ENCODE results near the gene RNF168. TPM values are rescaled to one million over a fixed set of nuclear protein-coding genes. Genes with fewer than 3 reads are reported as not detected.

RNF168 gene
- total and polyA plus RNA-seq, 2 experiments from 2014 or later = 12.3 to 14.2 TPM

GRCh38 chr3:196496183-196496582 lies 7.4 kb downstream of the RNF168 start:
- no peak for DNase-seq
- peaks cover 33% of the 10 kb centered on the region for H3F3A ChIP-seq (ENCODE audit: insufficient read depth)
- H4K20me1 ChIP-seq (ENCODE audit: insufficient read depth) = no peaks in the 10 kb centered on the region
- TF ChIP-seq EZH2 (IDR thresholded peaks at IDR 0.05; ENCODE audit: insufficient read depth, poor library complexity, severe bottlenecking) (no peak), EZH2phosphoT487 (IDR thresholded peaks at IDR 0.05; ENCODE audit: insufficient read depth, low read depth) (no peak)
- no peak overlapping the region for H3K27ac ChIP-seq
- H3K4me3 ChIP-seq = no peak overlapping the region
- H3K9me2 ChIP-seq (ENCODE audit: insufficient read depth) = no peaks in the 10 kb centered on the region
- H3K9ac ChIP-seq = no peak overlapping the region
- no peak overlapping the region for H2AFZ ChIP-seq
- no peaks in the 10 kb centered on the region for H3K36me3 ChIP-seq (ENCODE audit: low read depth)
- peaks cover 100% of the 10 kb centered on the region for H3K79me2 ChIP-seq (ENCODE audit: insufficient read depth)
- H3K9me3 ChIP-seq (ENCODE audit: low read depth) = no peaks in the 10 kb centered on the region
- H3K27me3 ChIP-seq (replicated peaks; ENCODE audit: insufficient read depth) = no peaks in the 10 kb centered on the region
- H3K4me1 ChIP-seq (ENCODE audit: insufficient read depth) = peaks cover 19% of the 10 kb centered on the region
- no peak overlapping the region for H3K4me2 ChIP-seq (ENCODE audit: unreplicated experiment)
- 73 to 78% methylated on average over 4 of the region's 4 CpGs for WGBS, 2 experiments (ENCODE audit: low coverage in 1 of 2, low lambda C conversion rate in 2 of 2, missing lambda C conversion rate in 2 of 2)
- in situ Hi-C loops (cut with MboI) = no loop called here

GRCh38 chr3:196493292-196493691 lies 10.3 kb downstream of the RNF168 start:
- no peak overlapping the region for H3K4me3 ChIP-seq
- TF ChIP-seq EZH2phosphoT487 (IDR thresholded peaks at IDR 0.05; ENCODE audit: insufficient read depth, low read depth) = no peak
- no peak for TF ChIP-seq EZH2 (IDR thresholded peaks at IDR 0.05; ENCODE audit: insufficient read depth, poor library complexity, severe bottlenecking)
- no peak for DNase-seq
- peaks cover 8% of the 10 kb centered on the region for H3F3A ChIP-seq (ENCODE audit: insufficient read depth)
- H3K4me1 ChIP-seq (ENCODE audit: insufficient read depth) = 0 out of 2 replicates have a peak, but pooled peaks cover under 1% of the 10 kb centered on the region
- H3K36me3 ChIP-seq (ENCODE audit: low read depth) = no peaks in the 10 kb centered on the region
- peaks cover 100% of the 10 kb centered on the region for H3K79me2 ChIP-seq (ENCODE audit: insufficient read depth)
- no peaks in the 10 kb centered on the region for H3K27me3 ChIP-seq (replicated peaks; ENCODE audit: insufficient read depth)
- H3K9me2 ChIP-seq (ENCODE audit: insufficient read depth) = no peaks in the 10 kb centered on the region
- H3K9me3 ChIP-seq (ENCODE audit: low read depth) = no peaks in the 10 kb centered on the region
- in situ Hi-C loops (cut with MboI) = no loop called here
- no peak overlapping the region for H3K9ac ChIP-seq
- WGBS, 2 experiments (ENCODE audit: low coverage in 1 of 2, low lambda C conversion rate in 2 of 2, missing lambda C conversion rate in 2 of 2) = 98 to 99% methylated on average over 7 of the region's 7 CpGs
- no peak overlapping the region for H2AFZ ChIP-seq
- no peaks in the 10 kb centered on the region; the same call in 1 of the 2 replicates for H4K20me1 ChIP-seq (ENCODE audit: insufficient read depth)
- H3K27ac ChIP-seq = no peak overlapping the region
- no peak overlapping the region for H3K4me2 ChIP-seq (ENCODE audit: unreplicated experiment)

DNA sequence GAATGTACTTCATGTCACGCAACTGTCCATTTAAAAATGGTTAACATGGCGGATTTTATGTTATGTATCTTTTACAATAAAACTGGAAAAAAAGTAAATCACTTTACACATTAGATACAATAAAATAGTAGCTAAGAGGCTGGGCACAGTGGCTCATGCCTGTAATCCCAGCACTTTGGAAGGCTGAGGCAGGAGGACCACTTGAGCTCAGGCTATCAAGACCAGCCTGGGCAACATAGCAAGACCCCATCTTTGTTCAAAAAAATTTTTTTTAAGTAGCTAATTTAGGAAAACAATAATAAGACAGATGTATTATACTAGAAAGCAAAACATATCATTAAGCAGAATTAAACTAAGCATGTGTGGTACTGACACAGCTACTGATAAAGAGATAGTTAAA lies 11.5 kb downstream of the RNF168 start:
- no peak for DNase-seq
- no peak for TF ChIP-seq EZH2phosphoT487 (IDR thresholded peaks at IDR 0.05; ENCODE audit: insufficient read depth, low read depth)
- TF ChIP-seq EZH2 (IDR thresholded peaks at IDR 0.05; ENCODE audit: insufficient read depth, poor library complexity, severe bottlenecking) = no peak
- Histone ChIP-seq H3F3A (ENCODE audit: insufficient read depth) (no peaks in the 10 kb centered on the region; the same call in 1 of the 2 replicates), H3K4me2 (ENCODE audit: unreplicated experiment) (no peak overlapping the region), H3K9me3 (ENCODE audit: low read depth) (no peaks in the 10 kb centered on the region), H3K27me3 (replicated peaks; ENCODE audit: insufficient read depth) (no peaks in the 10 kb centered on the region), H3K36me3 (ENCODE audit: low read depth) (peaks cover 9% of the 10 kb centered on the region), H3K9ac (no peak overlapping the region), H4K20me1 (ENCODE audit: insufficient read depth) (no peaks in the 10 kb centered on the region; the same call in 1 of the 2 replicates), H3K4me1 (ENCODE audit: insufficient read depth) (no peaks in the 10 kb centered on the region), H2AFZ (no peak overlapping the region), H3K4me3 (no peak overlapping the region), H3K79me2 (ENCODE audit: insufficient read depth) (peaks cover 100% of the 10 kb centered on the region), H3K9me2 (ENCODE audit: insufficient read depth) (no peaks in the 10 kb centered on the region), H3K27ac (no peak overlapping the region)
- WGBS, 2 experiments (ENCODE audit: low coverage in 1 of 2, low lambda C conversion rate in 2 of 2, missing lambda C conversion rate in 2 of 2) = 99 to 100% methylated on average over 2 of the region's 2 CpGs
- in situ Hi-C loops (cut with MboI) = no loop called here

DNA sequence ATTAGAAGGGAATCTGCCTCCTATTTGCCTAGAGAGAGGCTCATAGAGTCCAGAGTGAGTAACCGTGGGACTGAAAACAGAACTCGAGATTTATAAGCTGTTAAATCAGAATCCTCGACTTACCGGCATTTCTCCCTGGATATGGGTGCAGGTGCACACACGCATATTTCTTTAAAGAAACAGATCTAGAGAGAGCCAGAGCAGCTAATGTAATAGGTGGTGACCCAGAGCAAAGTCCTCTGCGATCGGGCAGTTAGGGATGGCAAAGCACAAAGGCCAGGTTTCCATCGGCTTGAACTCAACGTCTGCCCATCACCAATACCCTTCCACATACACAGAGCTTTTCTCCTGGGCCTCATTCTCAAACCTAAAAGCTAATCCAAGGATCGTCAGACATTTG lies 13.8 kb downstream of the RNF168 start:
- no peak overlapping the region for H3K4me2 ChIP-seq (ENCODE audit: unreplicated experiment)
- no peak for DNase-seq
- no peaks in the 10 kb centered on the region for H3K27me3 ChIP-seq (replicated peaks; ENCODE audit: insufficient read depth)
- no peaks in the 10 kb centered on the region for H3K4me1 ChIP-seq (ENCODE audit: insufficient read depth)
- H2AFZ ChIP-seq = no peak overlapping the region
- no peak for TF ChIP-seq EZH2 (IDR thresholded peaks at IDR 0.05; ENCODE audit: insufficient read depth, poor library complexity, severe bottlenecking)
- no peak for TF ChIP-seq EZH2phosphoT487 (IDR thresholded peaks at IDR 0.05; ENCODE audit: insufficient read depth, low read depth)
- H3F3A ChIP-seq (ENCODE audit: insufficient read depth) = no peaks in the 10 kb centered on the region; the same call in 1 of the 2 replicates
- peaks cover 100% of the 10 kb centered on the region for H3K79me2 ChIP-seq (ENCODE audit: insufficient read depth)
- no peaks in the 10 kb centered on the region for H3K9me2 ChIP-seq (ENCODE audit: insufficient read depth)
- H4K20me1 ChIP-seq (ENCODE audit: insufficient read depth) = no peaks in the 10 kb centered on the region; the same call in 1 of the 2 replicates
- H3K36me3 ChIP-seq (ENCODE audit: low read depth) = peaks cover 32% of the 10 kb centered on the region
- no peak overlapping the region for H3K27ac ChIP-seq
- 85 to 91% methylated on average over 10 of the region's 10 CpGs for WGBS, 2 experiments (ENCODE audit: low coverage in 1 of 2, low lambda C conversion rate in 2 of 2, missing lambda C conversion rate in 2 of 2)
- no peak overlapping the region for H3K9ac ChIP-seq
- H3K9me3 ChIP-seq (ENCODE audit: low read depth) = no peaks in the 10 kb centered on the region
- in situ Hi-C loops (cut with MboI) = no loop called here
- H3K4me3 ChIP-seq = no peak overlapping the region

DNA sequence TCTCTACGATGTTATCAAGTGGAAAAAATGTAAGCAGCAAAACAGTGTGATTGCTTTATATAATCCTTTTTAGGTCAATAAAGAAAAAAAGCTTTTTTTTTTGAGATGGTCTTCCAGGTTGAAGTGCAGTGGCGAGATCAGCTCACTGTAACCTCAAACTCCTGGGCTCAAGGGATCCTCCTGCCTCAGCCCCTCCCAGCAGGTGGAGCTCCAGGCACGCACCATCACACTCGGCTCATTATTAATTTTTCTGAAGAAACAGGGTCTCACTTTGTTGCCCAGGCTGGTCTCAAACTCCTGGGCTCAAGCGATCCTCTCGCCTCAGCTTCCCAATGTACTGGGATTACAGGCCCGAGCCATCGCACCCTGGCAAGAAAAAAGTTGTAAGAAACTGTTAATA lies 17.3 kb downstream of the RNF168 start:
- no peak overlapping the region for H3K9ac ChIP-seq
- H3K9me3 ChIP-seq (ENCODE audit: low read depth) = no peaks in the 10 kb centered on the region
- in situ Hi-C loops (cut with MboI) = no loop called here
- no peaks in the 10 kb centered on the region; the same call in 1 of the 2 replicates for H3F3A ChIP-seq (ENCODE audit: insufficient read depth)
- H3K4me3 ChIP-seq = no peak overlapping the region
- H3K4me1 ChIP-seq (ENCODE audit: insufficient read depth) = no peaks in the 10 kb centered on the region
- no peak overlapping the region for H3K4me2 ChIP-seq (ENCODE audit: unreplicated experiment)
- H3K27me3 ChIP-seq (replicated peaks; ENCODE audit: insufficient read depth) = no peaks in the 10 kb centered on the region
- no peaks in the 10 kb centered on the region; the same call in 1 of the 2 replicates for H4K20me1 ChIP-seq (ENCODE audit: insufficient read depth)
- no peak for TF ChIP-seq EZH2phosphoT487 (IDR thresholded peaks at IDR 0.05; ENCODE audit: insufficient read depth, low read depth)
- TF ChIP-seq EZH2 (IDR thresholded peaks at IDR 0.05; ENCODE audit: insufficient read depth, poor library complexity, severe bottlenecking) = no peak
- H3K9me2 ChIP-seq (ENCODE audit: insufficient read depth) = no peaks in the 10 kb centered on the region
- no peak overlapping the region for H3K27ac ChIP-seq
- no peak overlapping the region for H2AFZ ChIP-seq
- H3K36me3 ChIP-seq (ENCODE audit: low read depth) = peaks cover 61% of the 10 kb centered on the region
- H3K79me2 ChIP-seq (ENCODE audit: insufficient read depth) = peaks cover 92% of the 10 kb centered on the region
- no peak for DNase-seq
- WGBS, 2 experiments (ENCODE audit: low coverage in 1 of 2, low lambda C conversion rate in 2 of 2, missing lambda C conversion rate in 2 of 2) = 88% methylated on average over 8 of the region's 8 CpGs
